ENCODE measurements around the gene ZNF443.
"Not testable (repeated sequence)": the region's sequence is repeated elsewhere in the genome, so short reads cannot be mapped to it uniquely, and the experiment has no call there.

DNA sequence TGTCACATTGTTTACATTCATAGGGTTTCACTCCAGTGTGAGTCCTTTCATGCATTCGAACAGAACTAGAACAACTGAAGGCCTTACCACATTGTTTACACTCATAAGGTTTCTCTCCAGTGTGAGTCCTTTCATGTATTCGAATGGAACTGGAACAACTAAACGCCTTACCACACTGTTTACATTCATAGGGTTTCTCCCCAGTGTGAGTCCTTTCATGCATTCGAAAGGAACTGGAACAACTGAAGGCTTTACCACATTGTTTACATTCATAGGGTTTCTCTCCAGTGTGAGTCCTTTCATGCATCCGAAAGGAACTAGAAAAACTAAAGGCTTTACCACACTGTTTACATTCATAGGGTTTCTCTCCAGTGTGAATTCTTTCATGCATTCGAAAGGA is 23.3 kb upstream of the ZNF443 start:
- TF ChIP-seq, protein P1, sequence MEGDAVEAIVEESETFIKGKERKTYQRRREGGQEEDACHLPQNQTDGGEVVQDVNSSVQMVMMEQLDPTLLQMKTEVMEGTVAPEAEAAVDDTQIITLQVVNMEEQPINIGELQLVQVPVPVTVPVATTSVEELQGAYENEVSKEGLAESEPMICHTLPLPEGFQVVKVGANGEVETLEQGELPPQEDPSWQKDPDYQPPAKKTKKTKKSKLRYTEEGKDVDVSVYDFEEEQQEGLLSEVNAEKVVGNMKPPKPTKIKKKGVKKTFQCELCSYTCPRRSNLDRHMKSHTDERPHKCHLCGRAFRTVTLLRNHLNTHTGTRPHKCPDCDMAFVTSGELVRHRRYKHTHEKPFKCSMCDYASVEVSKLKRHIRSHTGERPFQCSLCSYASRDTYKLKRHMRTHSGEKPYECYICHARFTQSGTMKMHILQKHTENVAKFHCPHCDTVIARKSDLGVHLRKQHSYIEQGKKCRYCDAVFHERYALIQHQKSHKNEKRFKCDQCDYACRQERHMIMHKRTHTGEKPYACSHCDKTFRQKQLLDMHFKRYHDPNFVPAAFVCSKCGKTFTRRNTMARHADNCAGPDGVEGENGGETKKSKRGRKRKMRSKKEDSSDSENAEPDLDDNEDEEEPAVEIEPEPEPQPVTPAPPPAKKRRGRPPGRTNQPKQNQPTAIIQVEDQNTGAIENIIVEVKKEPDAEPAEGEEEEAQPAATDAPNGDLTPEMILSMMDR (conservative IDR thresholded peaks at IDR 0.05; ENCODE audit: low read depth, low read length): not testable (repeated sequence)
- not testable (repeated sequence) for TF ChIP-seq EZH2 (IDR thresholded peaks at IDR 0.05; ENCODE audit: borderline replicate concordance, low read depth, low read length, poor library complexity, severe bottlenecking)
